Dermis microvascular lymphatic vessel endothelial cell (primary cell): ENCODE measurements around the gene RER1. TPM values are rescaled to one million over a fixed set of nuclear protein-coding genes. Genes with fewer than 3 reads are reported as not detected.
A peak's percentile ranks its signal among the peaks of the same experiment; 100 is the strongest.

Source experiments
- DNase-seq, 2 donors: peaks; one replicate each; pipeline versions ENCODE4 v3.0.0 to v3.0.0-alpha.2; 2010; ENCODE audit warnings: low read depth in 2 of 2
- total RNA-seq: library from RNA; depleted of rRNA; stranded (reverse); fragments of >200 nt; gene quantifications from 2 replicates; pipeline ENCODE4 v1.2.1, GENCODE V29; 2014

The RER1 gene
- total RNA-seq, 1 donor from 2014 or later, result 44.5 TPM

- no peak for DNase-seq
Observed at GRCh38 chr1:2375923-2376260, 15.7 kb upstream of the RER1 start.

- DNase-seq, result no peak
Observed at GRCh38 chr1:2376261-2376741, 15.3 kb upstream of the RER1 start.

DNA sequence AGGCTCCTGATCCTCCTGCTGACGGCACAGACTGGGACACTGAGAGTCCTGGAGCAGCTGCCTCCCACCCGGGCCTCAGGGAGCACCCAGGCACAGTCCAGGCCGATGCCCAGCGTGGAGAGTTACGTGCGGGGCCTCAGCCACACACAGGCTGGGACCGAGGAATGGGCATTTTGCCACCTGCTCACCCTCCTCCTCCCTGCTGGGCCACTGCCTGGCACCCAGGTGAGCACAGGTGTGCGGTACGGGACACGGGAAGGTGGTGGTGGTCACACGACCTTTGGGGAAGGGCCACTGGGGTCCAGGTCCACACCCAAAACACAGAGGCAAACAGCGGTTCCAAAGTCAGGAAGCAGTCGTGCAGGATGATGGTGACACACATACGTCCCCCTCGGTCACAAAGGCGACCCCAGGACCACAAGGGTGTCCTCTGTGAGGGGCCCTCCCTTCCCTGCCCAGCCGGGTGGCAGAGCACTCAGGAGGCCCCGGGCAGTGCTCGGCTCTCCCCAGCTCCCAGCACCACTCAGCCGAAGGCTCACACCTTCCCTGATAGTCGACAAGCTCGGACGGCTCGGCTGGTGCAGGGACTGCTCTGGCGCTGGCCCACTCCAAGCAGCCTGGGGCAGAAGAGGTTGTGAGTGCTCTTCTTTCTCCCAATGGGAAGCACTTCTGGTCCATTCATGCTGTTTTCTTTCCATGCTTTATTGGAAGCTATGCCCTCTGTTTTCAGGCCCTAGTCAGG lies 14.5 kb upstream of the RER1 start:
- DNase-seq, result no peak

DNA sequence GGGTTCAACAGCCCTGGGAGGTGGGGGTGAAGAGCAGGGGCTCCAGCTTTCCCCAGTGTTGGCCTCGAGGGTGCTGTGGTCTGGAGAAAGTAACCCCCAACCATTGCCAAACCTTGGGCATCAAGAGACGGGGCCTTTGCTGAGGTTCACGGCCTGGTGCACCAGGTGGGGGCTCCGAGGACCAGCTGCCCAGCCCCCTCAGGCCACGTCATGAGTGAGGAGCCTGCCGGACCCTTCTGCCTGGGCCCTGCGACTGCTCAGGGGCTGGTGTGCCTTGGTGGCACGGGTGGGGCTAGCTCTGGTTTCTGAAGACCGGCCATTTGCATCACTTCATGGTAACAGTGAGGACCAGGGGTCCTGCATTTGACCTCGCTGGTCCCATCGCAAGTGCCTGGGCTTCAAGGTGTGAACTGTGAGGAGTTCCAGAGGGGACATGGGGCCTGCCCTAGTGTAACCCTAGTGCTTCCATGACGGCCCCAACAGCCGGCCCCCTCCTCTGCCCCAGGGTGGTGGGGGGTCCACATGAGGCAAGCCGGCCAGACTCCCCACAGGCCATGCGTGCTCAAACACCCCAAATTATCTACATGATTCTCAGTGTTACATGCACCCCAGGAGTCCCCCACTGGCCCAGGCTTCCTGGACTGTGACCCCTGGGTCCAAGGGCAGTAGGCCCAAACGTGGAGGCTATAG lies 13.7 kb upstream of the RER1 start:
- no peak for DNase-seq

- DNase-seq, result no peak
Observed at GRCh38 chr1:2378441-2378851, 13.2 kb upstream of the RER1 start.

- no peak for DNase-seq
Observed at GRCh38 chr1:2378956-2379732, 12.5 kb upstream of the RER1 start.

DNA sequence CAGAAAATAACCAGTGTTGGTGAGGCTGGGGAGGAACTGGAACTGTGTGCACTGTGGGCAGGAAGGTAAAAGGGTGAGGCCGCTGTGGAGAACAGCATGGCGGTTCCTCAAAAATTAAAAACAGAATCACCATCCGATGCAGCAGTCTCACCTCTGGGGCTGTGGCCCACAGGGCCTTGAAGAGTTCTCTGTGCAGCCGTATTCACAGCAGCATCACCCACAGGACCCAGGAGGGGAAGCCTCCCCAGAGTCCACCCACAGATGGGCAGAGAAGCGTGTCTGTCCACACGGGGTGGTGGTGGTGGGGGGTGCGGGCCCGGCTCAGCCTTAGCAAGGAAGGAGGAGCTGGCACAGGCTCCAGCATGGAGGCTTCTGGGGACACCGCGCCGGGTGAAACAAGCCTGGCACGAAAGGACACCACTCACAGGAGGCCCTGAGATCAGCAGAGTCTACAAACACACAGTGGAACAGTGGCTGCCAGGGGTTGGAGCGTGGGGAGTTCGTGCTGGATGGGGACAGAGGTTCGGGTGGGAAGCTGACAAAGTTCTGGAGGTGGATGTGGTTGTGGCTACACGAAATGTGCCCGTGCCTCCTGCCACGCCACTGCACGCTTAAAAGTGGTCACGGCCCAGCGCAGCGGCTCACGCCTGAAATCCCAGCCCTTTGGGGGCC lies 11.8 kb upstream of the RER1 start:
- no peak for DNase-seq

DNA sequence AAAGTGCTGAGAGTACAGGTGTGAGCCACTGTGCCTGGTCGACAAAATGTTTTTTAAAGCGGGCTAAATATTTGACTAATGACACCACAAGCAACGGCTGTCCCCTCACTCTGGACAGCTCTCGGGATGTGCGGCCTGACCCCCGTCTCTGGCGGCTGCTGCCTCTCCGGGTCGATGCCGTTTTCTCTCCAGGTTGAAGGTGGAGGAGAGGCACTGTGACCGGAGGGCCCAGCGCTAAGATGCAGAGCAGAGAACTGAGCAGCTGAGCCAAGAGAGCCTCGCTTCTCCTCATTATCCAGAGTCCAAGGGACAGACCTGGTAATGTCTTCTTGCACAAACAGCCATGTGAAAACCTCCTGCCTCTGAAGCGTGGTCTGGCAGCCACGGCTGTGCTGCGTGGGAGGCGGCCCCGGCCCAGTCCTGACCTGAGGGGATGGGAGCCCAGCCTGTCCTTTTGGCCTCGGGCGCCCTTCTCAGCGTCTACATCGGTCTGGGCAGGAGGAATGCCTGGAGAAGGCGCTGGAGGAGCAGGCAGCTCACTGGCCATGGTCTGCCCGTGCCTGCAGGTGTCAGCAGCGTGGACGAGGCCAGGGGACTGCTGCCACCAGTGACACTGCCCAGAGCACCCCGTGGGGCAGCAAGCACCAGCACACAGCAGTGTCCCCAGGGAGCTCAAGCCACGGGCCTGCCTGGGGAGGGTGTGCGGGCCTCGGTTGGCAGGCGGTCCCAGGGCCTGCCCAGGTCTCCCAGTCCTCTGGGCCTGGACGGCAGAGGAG lies 10.6 kb upstream of the RER1 start:
- no peak for DNase-seq

DNA sequence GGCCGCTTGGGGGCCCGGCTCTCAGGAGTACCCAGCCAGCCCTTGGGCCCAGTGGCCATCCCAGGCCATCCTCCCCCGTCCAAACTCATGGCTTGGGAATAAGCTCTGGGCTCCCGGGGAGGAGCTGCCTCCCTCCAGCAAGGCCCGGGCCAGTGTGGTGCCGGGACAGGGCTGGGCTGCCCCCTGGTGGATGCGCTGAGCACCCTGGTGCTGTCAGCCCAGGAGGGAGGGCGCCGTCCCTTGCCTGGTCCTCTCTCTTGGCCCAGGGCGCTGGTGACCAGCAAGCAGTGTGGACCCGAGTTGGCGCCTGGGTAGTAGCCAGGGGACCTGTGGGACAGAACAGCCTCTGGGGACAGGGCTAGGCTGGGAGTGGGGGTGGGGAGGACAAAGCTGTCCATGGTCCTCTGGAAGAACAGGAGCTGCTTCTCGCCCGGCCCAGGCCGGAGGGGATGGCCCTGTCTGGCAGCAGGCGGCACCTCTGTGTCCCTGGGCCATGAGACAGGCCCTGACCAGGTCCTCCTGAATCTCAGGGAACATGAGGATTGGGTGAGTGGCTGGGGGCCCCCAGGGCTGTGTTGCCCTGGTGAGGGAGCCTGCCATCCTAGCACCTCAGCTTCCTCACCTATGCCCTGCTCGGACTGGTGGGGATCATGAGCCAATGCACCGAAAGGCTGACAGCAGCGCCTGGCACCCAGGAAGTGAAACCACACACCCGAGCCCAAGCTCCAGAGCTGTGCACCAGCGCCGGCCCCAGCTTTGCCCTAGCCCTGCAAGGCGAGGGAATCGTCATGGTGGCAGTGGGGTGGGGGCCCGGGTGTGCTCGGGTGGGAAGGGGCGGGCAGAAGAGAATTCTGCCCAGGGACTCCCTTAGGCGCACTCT lies 9.7 kb upstream of the RER1 start:
- peak; percentile 47 to 75 for DNase-seq

DNA sequence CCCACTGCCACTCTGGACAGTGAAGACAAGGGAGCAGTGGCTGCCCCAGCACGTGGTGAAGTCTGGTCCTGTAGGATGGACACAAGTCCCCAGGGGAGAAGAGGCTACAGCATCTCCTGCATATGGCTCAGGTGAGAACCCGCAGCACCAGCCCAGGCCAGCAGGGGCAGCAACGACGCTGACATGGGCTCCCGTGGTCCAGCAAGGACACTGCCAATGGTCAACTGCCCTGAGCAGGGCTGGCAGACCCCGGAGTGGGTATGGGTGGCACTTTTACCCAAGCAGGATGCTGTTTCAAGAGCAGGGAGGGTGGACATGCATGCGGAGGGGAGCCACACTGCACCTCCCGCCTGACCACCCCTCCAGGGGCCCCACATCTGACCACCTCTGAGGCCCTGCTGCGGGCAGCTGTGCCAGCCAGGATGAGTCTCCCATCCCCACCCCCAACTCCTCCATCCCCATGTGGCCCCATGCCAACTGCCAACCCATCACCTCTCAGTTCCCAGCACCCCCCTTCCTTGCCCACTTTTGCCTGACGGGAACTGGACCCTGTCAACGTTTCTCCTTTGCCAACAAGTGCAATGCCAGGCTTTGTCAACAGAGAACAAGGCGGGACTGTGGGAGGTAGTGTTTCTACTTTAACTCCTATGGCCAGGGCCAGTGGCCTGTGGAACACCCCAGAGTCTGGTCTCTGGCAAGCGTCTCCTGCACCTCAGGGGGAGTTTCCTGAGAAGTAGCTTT lies 8.8 kb upstream of the RER1 start:
- DNase-seq, result peak in 1 of 2 donors; percentile 40

DNA sequence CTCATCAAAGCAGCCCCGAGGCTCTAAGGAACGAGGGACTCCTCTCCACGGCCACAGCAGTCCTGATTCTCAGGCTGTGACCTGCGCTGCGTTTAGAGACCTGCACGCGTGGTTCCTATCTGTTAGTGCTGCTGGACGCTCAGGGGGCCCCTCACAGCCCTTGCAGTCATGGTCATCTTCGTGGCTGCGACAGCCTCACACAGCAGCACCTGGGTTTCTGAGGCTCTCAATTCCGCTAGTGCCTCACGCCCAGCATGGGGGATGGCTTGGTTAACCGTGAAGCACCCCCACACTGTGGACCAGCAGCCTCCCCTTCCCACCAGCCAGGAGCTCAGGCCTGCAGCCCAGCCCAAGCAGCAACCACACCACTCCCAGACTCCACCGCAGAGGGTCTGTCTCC lies 8.1 kb upstream of the RER1 start:
- DNase-seq, result no peak

DNA sequence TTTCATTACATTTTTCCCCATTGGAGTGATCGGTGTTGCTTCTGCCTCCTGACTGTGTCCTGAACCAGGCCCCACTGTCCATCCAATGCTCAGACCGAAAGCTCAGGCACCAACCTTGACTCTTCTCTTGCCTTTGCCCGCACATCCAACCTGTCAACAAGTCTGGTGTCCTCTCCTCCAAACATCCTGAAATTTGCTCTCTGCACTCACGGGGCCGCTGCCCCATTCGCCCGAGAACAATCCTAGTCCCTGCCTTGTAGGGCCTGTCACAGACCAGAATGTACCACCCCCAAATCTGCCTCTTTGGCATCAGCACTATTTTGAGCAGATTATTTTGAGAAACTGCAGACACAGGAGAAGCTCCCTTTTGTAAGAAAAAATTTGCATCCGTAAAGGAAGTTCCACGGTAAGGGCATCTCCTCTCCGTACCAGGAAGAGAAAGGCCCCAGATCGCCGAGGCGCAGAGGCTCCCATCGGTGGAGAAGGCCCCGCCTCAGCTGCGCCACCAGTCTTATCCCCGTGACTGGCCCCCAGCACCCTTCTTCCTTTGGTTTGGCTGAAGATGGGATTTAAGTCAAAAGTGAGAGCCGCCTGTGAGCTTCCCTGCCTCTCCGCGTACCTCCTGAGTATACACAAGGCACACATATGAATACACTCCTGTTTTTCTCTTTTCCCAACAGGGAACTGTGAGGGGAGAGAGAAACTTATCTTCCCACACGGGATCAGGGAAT lies 7.3 kb upstream of the RER1 start:
- no peak for DNase-seq

- DNase-seq, result no peak
Observed at GRCh38 chr1:2384941-2385481, 6.6 kb upstream of the RER1 start.

DNA sequence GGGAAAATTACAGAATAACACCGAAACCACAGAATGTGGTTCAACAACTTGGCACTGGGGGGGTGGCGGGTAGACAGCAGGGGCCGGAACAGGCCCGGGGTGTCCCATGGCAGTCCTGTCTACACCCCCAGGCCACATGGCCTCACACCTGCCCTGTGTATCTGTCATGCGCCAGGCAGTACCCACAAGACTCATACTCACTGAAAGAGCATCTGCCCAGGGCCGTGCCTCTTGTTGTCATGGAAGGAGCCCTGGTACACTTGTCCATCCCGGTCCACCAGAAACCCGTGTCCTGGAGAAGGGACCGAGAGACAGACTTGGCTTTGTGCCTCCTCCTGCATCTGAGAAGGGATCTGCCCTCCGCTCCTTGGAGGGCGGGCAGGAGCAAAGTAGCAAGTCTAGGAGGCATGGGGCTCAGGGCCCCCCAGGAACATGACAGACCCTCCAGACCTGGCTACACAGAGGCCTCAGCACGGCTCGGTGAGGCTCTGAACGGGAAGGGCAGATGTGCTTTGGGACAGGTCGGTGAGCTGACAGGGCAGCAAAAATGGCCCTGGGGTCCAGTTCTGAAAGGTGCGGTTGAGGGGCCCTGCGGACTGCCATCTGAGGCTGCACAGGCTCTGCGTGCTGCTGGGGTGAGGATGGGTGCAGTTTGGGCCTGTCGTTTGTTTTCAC lies 5.9 kb upstream of the RER1 start:
- DNase-seq, result no peak

GRCh38 chr1:2386636-2387611 lies 4.7 kb upstream of the RER1 start:
- DNase-seq, result no peak
